ENCODE data around the gene PDE8A.

- TF ChIP-seq, protein P1, sequence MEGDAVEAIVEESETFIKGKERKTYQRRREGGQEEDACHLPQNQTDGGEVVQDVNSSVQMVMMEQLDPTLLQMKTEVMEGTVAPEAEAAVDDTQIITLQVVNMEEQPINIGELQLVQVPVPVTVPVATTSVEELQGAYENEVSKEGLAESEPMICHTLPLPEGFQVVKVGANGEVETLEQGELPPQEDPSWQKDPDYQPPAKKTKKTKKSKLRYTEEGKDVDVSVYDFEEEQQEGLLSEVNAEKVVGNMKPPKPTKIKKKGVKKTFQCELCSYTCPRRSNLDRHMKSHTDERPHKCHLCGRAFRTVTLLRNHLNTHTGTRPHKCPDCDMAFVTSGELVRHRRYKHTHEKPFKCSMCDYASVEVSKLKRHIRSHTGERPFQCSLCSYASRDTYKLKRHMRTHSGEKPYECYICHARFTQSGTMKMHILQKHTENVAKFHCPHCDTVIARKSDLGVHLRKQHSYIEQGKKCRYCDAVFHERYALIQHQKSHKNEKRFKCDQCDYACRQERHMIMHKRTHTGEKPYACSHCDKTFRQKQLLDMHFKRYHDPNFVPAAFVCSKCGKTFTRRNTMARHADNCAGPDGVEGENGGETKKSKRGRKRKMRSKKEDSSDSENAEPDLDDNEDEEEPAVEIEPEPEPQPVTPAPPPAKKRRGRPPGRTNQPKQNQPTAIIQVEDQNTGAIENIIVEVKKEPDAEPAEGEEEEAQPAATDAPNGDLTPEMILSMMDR (conservative IDR thresholded peaks at IDR 0.05; ENCODE audit: low read depth, low read length) = no peak
- TF ChIP-seq CEBPB (IDR thresholded peaks at IDR 0.05; ENCODE audit: low read depth, low read length) = no peak
These were observed 80.9 kb downstream of the PDE8A start for GRCh38 chr15:85062560-85062959.
